Measurements from ENCODE around the gene PIGM. TPM values are rescaled to one million over a fixed set of nuclear protein-coding genes. Genes with fewer than 3 reads are reported as not detected.

PIGM gene
- total RNA-seq, 1 experiment from 2014 or later: 7.7 TPM

DNA sequence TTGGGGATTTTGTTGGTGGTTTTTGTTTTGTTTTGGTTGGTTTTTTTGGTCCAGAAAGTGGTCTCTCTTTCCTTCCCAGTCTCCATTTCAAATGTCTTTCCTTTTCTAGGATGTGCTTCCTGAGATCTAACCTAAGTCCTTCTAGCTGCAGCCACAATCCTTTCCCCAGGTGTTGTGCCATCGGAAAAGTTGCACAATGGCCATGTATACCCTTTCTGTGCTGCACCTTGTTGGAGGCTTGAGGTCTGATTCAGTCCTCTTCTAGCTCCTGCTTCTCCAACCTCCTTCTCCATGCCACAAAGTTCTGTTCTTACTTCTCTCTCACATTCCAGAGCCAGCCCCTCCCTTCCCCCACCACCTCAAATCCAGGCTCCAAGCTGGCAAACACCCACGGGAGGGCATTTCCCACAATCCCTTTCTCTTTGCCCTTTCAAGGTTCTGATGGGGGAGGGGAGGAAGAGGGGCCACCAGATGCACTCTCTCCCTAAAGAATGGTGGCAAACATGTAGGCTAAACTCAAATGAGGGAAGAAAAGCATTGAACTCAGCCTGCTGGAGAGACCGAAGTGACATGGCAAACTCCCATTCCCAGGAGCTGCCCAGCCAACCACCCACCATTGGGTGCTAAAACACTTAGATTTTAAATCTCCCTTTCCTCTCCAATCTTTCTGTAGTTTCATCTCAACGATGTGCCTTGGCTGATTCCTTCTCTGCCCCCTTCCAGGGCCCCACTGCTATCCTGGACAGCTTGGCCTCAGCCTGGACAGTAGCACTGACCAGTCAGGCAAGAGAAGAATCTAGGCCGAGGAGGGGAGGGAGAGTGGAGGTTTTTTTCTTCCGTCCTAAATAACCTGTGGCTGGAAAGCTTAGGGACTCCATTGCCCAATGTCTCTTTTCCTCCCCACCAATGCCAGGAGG, 35.3 kb upstream of the PIGM start:
- Mint-ChIP-seq H3K4me3 (ENCODE audit: unreplicated experiment) (no peak overlapping the region), H3K9me3 (ENCODE audit: unreplicated experiment) (no peaks in the 10 kb centered on the region), H3K27ac (ENCODE audit: low read depth, unreplicated experiment) (no peak overlapping the region), H3K27me3 (ENCODE audit: insufficient read depth, unreplicated experiment) (peaks cover 69% of the 10 kb centered on the region), H3K36me3 (ENCODE audit: insufficient read depth, unreplicated experiment) (no peaks in the 10 kb centered on the region), H3K4me1 (ENCODE audit: insufficient read depth, unreplicated experiment) (no peaks in the 10 kb centered on the region)
- intact Hi-C loops (cut with micrococcal nuclease): no loop called here
- POLR2A ChIA-PET: interaction anchor here (0.7 to 0.8 kb wide), 4 partner anchors 12 to 136 kb away, joined by 3 to 4 read pairs (median 3); no protein-coding TSS in a partner anchor
- DNase-seq (ENCODE audit: unreplicated experiment): no peak
- no TSS peak for BruUV-seq (replicated peaks)
- CTCF ChIA-PET: interaction anchor here (0.5 to 49.6 kb wide), 5 partner anchors 8 to 218 kb away, joined by 3 to 1546 read pairs (median 3); partner anchors contain the start of genes IGSF8, KCNJ10, KCNJ9 and PEX19
- no peak for TF ChIP-seq CTCF (IDR thresholded peaks at IDR 0.05; ENCODE audit: unreplicated experiment)

DNA sequence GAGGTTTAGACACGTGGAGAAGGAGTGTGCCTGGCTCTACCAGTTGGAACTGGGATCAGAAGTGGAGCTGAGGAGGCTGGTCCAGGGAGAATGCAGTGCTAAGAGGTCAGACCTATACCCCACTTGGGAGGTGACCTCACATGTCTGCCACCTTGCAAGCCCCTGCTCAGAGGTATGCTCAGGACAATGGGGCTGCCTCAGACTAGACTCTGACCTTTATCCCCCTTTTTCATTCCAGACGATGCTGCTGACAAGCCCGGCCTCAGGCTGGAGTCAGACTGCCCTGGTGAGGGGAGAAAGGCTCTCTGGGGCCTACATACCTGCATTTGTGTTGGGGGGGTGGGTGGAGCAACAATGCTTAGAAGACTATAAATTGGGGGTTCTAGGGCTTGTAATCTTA, 33.0 kb upstream of the PIGM start:
- ChIA-PET CTCF (interaction anchor here (0.6 to 49.6 kb wide), 5 partner anchors 6 to 227 kb away, joined by 3 to 1546 read pairs (median 4); partner anchors contain the start of genes IGSF8, KCNJ10 and KCNJ9), POLR2A (interaction anchor here (1.0 to 2.3 kb wide), 4 partner anchors 14 to 33 kb away, joined by 3 to 12 read pairs (median 3); partner anchors contain the start of gene PIGM)
- no peak overlapping the region for H3K4me3 Mint-ChIP-seq (ENCODE audit: unreplicated experiment)
- TF ChIP-seq CTCF (IDR thresholded peaks at IDR 0.05; ENCODE audit: unreplicated experiment): no peak
- DNase-seq (ENCODE audit: unreplicated experiment): no peak
- no peaks in the 10 kb centered on the region for H3K9me3 Mint-ChIP-seq (ENCODE audit: unreplicated experiment)
- intact Hi-C loops (cut with micrococcal nuclease): no loop called here
- peaks cover 48% of the 10 kb centered on the region for H3K27me3 Mint-ChIP-seq (ENCODE audit: insufficient read depth, unreplicated experiment)
- BruUV-seq (replicated peaks): no TSS peak
- peaks cover 8% of the 10 kb centered on the region for H3K4me1 Mint-ChIP-seq (ENCODE audit: insufficient read depth, unreplicated experiment)
- H3K27ac Mint-ChIP-seq (ENCODE audit: low read depth, unreplicated experiment): no peak overlapping the region
- no peaks in the 10 kb centered on the region for H3K36me3 Mint-ChIP-seq (ENCODE audit: insufficient read depth, unreplicated experiment)

- Mint-ChIP-seq H3K4me3 (ENCODE audit: unreplicated experiment) (no peak overlapping the region), H3K27me3 (ENCODE audit: insufficient read depth, unreplicated experiment) (peaks cover 44% of the 10 kb centered on the region), H3K4me1 (ENCODE audit: insufficient read depth, unreplicated experiment) (peaks cover 8% of the 10 kb centered on the region), H3K27ac (ENCODE audit: low read depth, unreplicated experiment) (no peak overlapping the region), H3K9me3 (ENCODE audit: unreplicated experiment) (no peaks in the 10 kb centered on the region), H3K36me3 (ENCODE audit: insufficient read depth, unreplicated experiment) (no peaks in the 10 kb centered on the region)
- intact Hi-C loops (cut with micrococcal nuclease): no loop called here
- POLR2A ChIA-PET: interaction anchor here (0.6 to 2.3 kb wide), 7 partner anchors 8 to 40 kb away, joined by 3 to 12 read pairs (median 3); partner anchors contain the start of gene PIGM
- no peak for TF ChIP-seq CTCF (IDR thresholded peaks at IDR 0.05; ENCODE audit: unreplicated experiment)
- CTCF ChIA-PET: interaction anchor here (0.6 to 49.6 kb wide), 8 partner anchors 5 to 227 kb away, joined by 3 to 1546 read pairs (median 4); partner anchors contain the start of genes IGSF8, KCNJ10 and KCNJ9
- no peak for DNase-seq (ENCODE audit: unreplicated experiment)
- no TSS peak for BruUV-seq (replicated peaks)
Observed at GRCh38 chr1:160064164-160064563, 32.4 kb upstream of the PIGM start.

GRCh38 chr1:160063176-160063575, 31.4 kb upstream of the PIGM start:
- Mint-ChIP-seq H3K27me3 (ENCODE audit: insufficient read depth, unreplicated experiment) (peaks cover 47% of the 10 kb centered on the region), H3K36me3 (ENCODE audit: insufficient read depth, unreplicated experiment) (no peaks in the 10 kb centered on the region), H3K27ac (ENCODE audit: low read depth, unreplicated experiment) (no peak overlapping the region), H3K4me1 (ENCODE audit: insufficient read depth, unreplicated experiment) (peaks cover 8% of the 10 kb centered on the region), H3K4me3 (ENCODE audit: unreplicated experiment) (no peak overlapping the region), H3K9me3 (ENCODE audit: unreplicated experiment) (no peaks in the 10 kb centered on the region)
- no TSS peak for BruUV-seq (replicated peaks)
- CTCF ChIA-PET: interaction anchor here (0.9 to 49.6 kb wide), 8 partner anchors 4 to 228 kb away, joined by 3 to 1546 read pairs (median 4); partner anchors contain the start of genes IGSF8, KCNJ10 and KCNJ9
- no peak for TF ChIP-seq CTCF (IDR thresholded peaks at IDR 0.05; ENCODE audit: unreplicated experiment)
- POLR2A ChIA-PET: interaction anchor here (0.6 to 2.3 kb wide), 5 partner anchors 9 to 35 kb away, joined by 3 to 12 read pairs (median 4); partner anchors contain the start of genes IGSF8 and PIGM
- no peak for DNase-seq (ENCODE audit: unreplicated experiment)
- intact Hi-C loops (cut with micrococcal nuclease): no loop called here

Measured in MCF 10A (cell line).